GM10266 (cell line): ENCODE measurements around the gene TLN1.

Experiments
- DNase-seq: peaks from one replicate; pipeline ENCODE4 v3.0.0; 2012; ENCODE audit errors: extremely low spot score
- CTCF ChIP-seq: IDR thresholded peaks from 2 replicates; pipeline ENCODE4 v1.5.1; 2012; ENCODE audit warnings: mild to moderate bottlenecking, low read depth; ENCODE audit not compliant: control insufficient read depth, insufficient read depth; ENCODE audit errors: missing control alignments

The TLN1 gene

GRCh38 chr9:35658137-35658967 is 73.6 kb downstream of the TLN1 start, which contains the start of gene CCDC107:
TSS of gene CCDC107 (plus strand) at chr9:35658292. CDS start at chr9:35658380, 88 bp downstream.
- TF ChIP-seq CTCF, result peak; percentile 77
- DNase-seq, result peak; percentile 96

- TF ChIP-seq CTCF, result no peak
- peak; percentile 93 for DNase-seq
Measured at GRCh38 chr9:35657546-35658136, 74.4 kb downstream of the TLN1 start, which contains the start of gene RMRP. TSS of gene RMRP (minus strand) at chr9:35658019.

GRCh38 chr9:35656831-35657545 is 75.0 kb downstream of the TLN1 start:
- TF ChIP-seq CTCF, result no peak
- DNase-seq, result no peak

GRCh38 chr9:35656348-35656747 is 75.6 kb downstream of the TLN1 start:
- TF ChIP-seq CTCF, result no peak
- no peak for DNase-seq

GRCh38 chr9:35653611-35654010 is 78.4 kb downstream of the TLN1 start:
- DNase-seq, result no peak
- TF ChIP-seq CTCF, result no peak

GRCh38 chr9:35652829-35653209 is 79.2 kb downstream of the TLN1 start:
- TF ChIP-seq CTCF, result no peak

More at GRCh38 chr9:35652829-35653209, 79.2 kb downstream of the TLN1 start:
- no peak for DNase-seq
